Tibial nerve (tissue), 4 donors: ENCODE data around the gene STOX2. TPM values are rescaled to one million over a fixed set of nuclear protein-coding genes. Genes with fewer than 3 reads are reported as not detected.

Experiments used
- DNase-seq, 2 donors: peaks; one replicate each; pipeline ENCODE4 v3.0.0-alpha.2; 2019; ENCODE audit warnings: low spot score in 2 of 2
- H3K27ac ChIP-seq, 4 donors: fragments of 200-600 bp; sonication (generic) in 3 of 4; one replicate each; pipeline ENCODE4 v1.5.1; 2017 to 2019; ENCODE audit warnings: mild to moderate bottlenecking in 1 of 4
- H3K27me3 ChIP-seq, 2 donors: fragments of 200-600 bp; sonication (generic) in 1 of 2; one replicate each; pipeline versions ENCODE4 v1.5.1 to v1.6.0; 2017 to 2019
- H3K36me3 ChIP-seq, 3 donors: fragments of 200-600 bp; sonication (generic); one replicate each; pipeline ENCODE4 v1.5.1; 2018 to 2019
- H3K4me1 ChIP-seq, 4 donors: fragments of 200-600 bp; sonication (generic) in 3 of 4; one replicate each; pipeline ENCODE4 v1.5.1; 2017 to 2019
- H3K4me3 ChIP-seq, 4 donors: fragments of 200-600 bp; sonication (generic) in 3 of 4; one replicate each; pipeline ENCODE4 v1.5.1; 2017 to 2019; ENCODE audit warnings: mild to moderate bottlenecking in 1 of 4, moderate library complexity in 1 of 4
- H3K9me3 ChIP-seq, 4 donors: fragments of 200-600 bp; sonication (generic) in 3 of 4; one replicate each; pipeline ENCODE4 v1.5.1; 2017 to 2019
- EP300 ChIP-seq, 2 donors: sonication (generic); formaldehyde crosslinking; IDR thresholded peaks; one replicate each; pipeline ENCODE4 v1.6.1; 2017; ENCODE audit warnings: antibody characterized with exemption in 2 of 2, mild to moderate bottlenecking in 1 of 2
- POLR2A ChIP-seq, 2 donors: fragments of 450-650 bp; IDR thresholded peaks; one replicate each; pipeline ENCODE4 v1.6.1; 2017; ENCODE audit warnings: antibody characterized with exemption in 2 of 2, mild to moderate bottlenecking in 2 of 2, moderate library complexity in 2 of 2
- WGBS, 2 donors: methylation state at CpG; one replicate each; pipeline ENCODE4 v1.1.5; 2018; 5-methylcytosine and 5-hydroxymethylcytosine counted together
- total RNA-seq, 4 donors: library from RNA; depleted of rRNA; stranded (reverse); fragments of >200 nt; gene quantifications; one replicate each; pipeline ENCODE4 v1.1.0, GENCODE V29; 2016
- TF ChIP-seq, protein P1 (sequence below), 5 experiments: fragments of 200-600 bp in 3 of 5; fragments of 450-650 bp in 2 of 5; sonication (generic) in 3 of 5; IDR thresholded peaks; one replicate each; pipeline ENCODE4 v1.5.1; 2016 to 2019; ENCODE audit warnings: antibody characterized with exemption in 5 of 5, mild to moderate bottlenecking in 3 of 5, moderate library complexity in 2 of 5

STOX2 gene
- total RNA-seq, 4 donors from 2014 or later = 11.9 to 28.6 (median 17.9) TPM

DNA sequence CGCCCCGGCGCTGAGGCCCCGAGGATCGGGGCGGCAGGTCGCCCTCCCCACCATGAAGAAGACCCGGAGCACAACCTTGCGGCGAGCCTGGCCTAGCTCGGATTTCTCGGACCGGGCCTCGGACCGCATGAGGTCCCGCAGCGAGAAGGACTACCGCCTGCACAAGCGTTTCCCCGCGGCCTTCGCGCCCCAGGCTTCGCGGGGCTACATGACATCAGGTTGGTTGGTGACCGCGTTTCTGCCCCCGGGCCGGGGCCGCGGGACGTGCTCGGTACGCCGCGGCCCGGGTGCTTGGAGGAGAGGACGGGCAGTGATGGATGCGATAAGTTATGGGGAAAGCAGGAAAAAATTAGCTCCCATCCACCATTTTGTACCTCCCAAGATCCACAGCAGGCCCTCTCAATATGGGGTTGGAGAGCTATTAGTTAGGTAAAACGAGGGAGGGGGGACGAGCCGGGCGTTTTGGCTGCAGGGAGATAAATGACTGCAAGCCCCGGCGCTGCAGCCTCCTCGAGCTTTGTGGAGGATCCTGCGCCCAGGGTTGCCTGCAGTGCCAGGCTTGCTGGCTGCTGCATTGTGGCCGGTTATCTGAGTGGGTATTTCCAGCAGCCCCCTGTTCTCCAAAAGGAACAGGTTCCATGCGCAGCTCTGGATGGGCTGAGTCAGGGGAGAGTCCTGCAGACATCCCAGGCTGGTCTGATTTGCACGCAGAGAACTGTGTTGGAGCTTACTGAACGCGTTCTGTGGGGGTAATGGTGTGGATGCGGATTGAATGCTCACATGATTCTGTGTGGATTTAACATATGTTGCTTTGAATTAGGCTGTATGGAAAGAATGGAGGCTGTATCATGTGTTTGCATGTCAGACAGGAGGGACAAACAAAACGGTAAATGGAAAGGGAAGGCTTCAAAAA lies 1.9 kb downstream of the STOX2 start:
- Histone ChIP-seq H3K4me1 (peaks cover 0 to 51% (median 5%) of the 10 kb centered on the region in 4 donors), H3K4me3 (peak overlapping the region; percentile 50 to 72 (median 60)), H3K36me3 (no peaks in the 10 kb centered on the region), H3K27ac (peak overlapping the region in 3 of 4 donors; percentile 55 to 79 (median 60)), H3K9me3 (no peaks in the 10 kb centered on the region), H3K27me3 (peaks cover 0 to 4% of the 10 kb centered on the region in 2 donors)
- no peak for DNase-seq
- TF ChIP-seq, protein P1, sequence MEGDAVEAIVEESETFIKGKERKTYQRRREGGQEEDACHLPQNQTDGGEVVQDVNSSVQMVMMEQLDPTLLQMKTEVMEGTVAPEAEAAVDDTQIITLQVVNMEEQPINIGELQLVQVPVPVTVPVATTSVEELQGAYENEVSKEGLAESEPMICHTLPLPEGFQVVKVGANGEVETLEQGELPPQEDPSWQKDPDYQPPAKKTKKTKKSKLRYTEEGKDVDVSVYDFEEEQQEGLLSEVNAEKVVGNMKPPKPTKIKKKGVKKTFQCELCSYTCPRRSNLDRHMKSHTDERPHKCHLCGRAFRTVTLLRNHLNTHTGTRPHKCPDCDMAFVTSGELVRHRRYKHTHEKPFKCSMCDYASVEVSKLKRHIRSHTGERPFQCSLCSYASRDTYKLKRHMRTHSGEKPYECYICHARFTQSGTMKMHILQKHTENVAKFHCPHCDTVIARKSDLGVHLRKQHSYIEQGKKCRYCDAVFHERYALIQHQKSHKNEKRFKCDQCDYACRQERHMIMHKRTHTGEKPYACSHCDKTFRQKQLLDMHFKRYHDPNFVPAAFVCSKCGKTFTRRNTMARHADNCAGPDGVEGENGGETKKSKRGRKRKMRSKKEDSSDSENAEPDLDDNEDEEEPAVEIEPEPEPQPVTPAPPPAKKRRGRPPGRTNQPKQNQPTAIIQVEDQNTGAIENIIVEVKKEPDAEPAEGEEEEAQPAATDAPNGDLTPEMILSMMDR (IDR thresholded peaks at IDR 0.05) = no peak
- TF ChIP-seq POLR2A (IDR thresholded peaks at IDR 0.05) (no peak), EP300 (IDR thresholded peaks at IDR 0.05) (no peak)
- 5 to 14% methylated on average over 35 to 48 of the region's 54 CpGs for WGBS, 2 donors

DNA sequence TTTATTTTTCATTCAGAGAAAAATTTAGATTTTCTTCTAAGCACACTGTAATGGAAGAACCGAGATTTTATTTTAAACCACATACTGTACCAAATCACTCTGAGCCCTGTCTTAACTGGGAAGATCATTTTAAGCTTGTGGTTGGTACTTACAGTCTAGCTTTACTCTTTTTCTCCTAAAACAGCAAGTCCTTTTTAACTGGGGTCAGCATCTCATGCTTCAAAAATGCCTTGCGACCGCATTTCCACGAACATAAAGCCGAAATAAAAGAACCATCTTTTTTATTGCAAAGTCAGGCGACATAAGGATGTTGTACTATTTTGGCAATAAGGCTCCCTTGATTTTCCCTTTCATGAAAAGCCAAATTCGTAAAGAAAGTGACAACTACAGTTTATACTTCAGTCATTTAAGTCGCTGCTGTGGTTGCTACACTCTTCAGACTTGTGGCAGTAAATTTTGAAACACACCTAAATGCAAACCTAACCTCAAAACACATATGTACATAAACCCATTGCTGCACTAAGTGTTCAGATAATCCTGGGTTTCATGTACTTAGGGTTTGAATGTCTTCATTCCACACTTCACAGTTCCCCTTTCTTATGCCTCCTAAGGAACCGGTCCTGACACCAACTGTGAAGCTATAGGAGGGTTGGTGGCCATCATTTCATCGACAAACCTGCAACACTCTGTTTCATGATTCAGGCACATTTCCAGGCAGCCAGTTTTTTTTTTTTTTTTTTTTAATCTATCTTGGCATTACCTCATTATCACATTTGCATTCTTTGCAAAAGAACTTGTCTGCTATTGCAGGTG lies 3.0 kb downstream of the STOX2 start:
- Histone ChIP-seq H3K4me3 (no peak overlapping the region), H3K4me1 (peaks cover 0 to 54% (median 5%) of the 10 kb centered on the region in 4 donors), H3K27me3 (peaks cover 0 to 4% of the 10 kb centered on the region in 2 donors), H3K36me3 (no peaks in the 10 kb centered on the region), H3K9me3 (no peaks in the 10 kb centered on the region), H3K27ac (peak overlapping the region in 2 of 4 donors; percentile 55 to 79)
- WGBS, 2 donors = 58 to 60% methylated on average over 10 of the region's 10 CpGs
- DNase-seq = no peak
- TF ChIP-seq EP300 (IDR thresholded peaks at IDR 0.05) (no peak), POLR2A (IDR thresholded peaks at IDR 0.05) (no peak)
- TF ChIP-seq, protein P1 (IDR thresholded peaks at IDR 0.05) = no peak

DNA sequence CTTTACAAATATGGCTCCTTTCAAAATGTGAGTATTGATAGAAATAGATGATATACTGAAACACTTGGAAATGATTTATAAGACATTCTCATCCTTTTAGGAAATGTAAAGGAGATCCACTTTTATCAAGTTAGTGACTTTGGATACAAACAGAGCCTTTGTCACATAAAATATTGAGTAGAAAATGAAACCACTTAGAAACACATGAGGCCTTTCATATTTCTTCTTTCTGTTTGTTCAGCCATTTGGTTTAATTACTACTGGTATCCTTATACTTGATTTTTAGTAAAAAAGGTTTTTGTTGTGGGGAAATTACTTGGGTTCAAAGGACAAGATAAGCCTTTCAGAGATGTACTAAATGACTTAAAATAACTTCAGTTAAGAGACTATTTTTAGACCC lies 4.1 kb downstream of the STOX2 start:
- H3K27me3 ChIP-seq = peaks cover 0 to 4% of the 10 kb centered on the region in 2 donors
- H3K9me3 ChIP-seq = no peaks in the 10 kb centered on the region
- peaks cover 0 to 54% (median 5%) of the 10 kb centered on the region in 4 donors for H3K4me1 ChIP-seq
- no peaks in the 10 kb centered on the region for H3K36me3 ChIP-seq
- TF ChIP-seq, protein P1 (IDR thresholded peaks at IDR 0.05) = no peak
- TF ChIP-seq EP300 (IDR thresholded peaks at IDR 0.05) (no peak), POLR2A (IDR thresholded peaks at IDR 0.05) (no peak)
- peak overlapping the region in 1 of 4 donors; percentile 37 for H3K27ac ChIP-seq
- H3K4me3 ChIP-seq = no peak overlapping the region
- no peak for DNase-seq

DNA sequence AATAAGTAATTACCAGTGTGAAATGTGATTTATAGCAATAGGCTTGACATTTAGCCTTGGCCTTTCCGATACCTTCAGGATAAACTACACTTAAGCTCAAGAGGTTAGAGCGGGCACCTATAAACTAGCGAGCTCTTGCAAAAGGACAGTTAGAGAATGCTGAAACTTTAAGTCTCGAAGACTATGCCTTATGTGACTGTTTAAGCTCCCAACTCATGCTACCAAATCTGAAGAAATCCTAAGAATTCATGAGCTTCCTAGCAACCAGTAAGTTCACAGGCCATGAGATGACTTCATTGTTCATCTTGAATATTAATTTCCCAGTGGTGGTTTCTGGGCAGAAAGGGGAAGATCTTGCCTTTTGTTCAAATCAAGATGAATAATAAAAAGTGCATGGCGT lies 4.7 kb downstream of the STOX2 start:
- H3K9me3 ChIP-seq = no peaks in the 10 kb centered on the region
- peaks cover 0 to 4% of the 10 kb centered on the region in 2 donors for H3K27me3 ChIP-seq
- DNase-seq = no peak
- 68 to 72% methylated on average over 5 of the region's 5 CpGs for WGBS, 2 donors
- peak overlapping the region in 1 of 4 donors; percentile 37 for H3K27ac ChIP-seq
- TF ChIP-seq, protein P1 (IDR thresholded peaks at IDR 0.05) = no peak
- TF ChIP-seq POLR2A (IDR thresholded peaks at IDR 0.05) = no peak
- no peak overlapping the region for H3K4me3 ChIP-seq
- no peaks in the 10 kb centered on the region for H3K36me3 ChIP-seq
- H3K4me1 ChIP-seq = peaks cover 0 to 49% (median 5%) of the 10 kb centered on the region in 4 donors
